HepG2 (cell line): ENCODE measurements around the gene CPPED1. TPM values are rescaled to one million over a fixed set of nuclear protein-coding genes. Genes with fewer than 3 reads are reported as not detected.

ENCODE experiments used
- EEA1 ChIP-seq: sonication (generic); formaldehyde crosslinking; IDR thresholded peaks from 2 replicates; pipeline ENCODE4 v1.5.1; 2020; ENCODE audit warnings: mild to moderate bottlenecking, missing genetic modification reagents, borderline replicate concordance
- HNF1B ChIP-seq: sonication (generic); formaldehyde crosslinking; IDR thresholded peaks from 2 replicates; pipeline ENCODE4 v1.5.1; 2020; ENCODE audit warnings: mild to moderate bottlenecking, moderate library complexity, missing genetic modification reagents
- KAT7 ChIP-seq: IDR thresholded peaks from 2 replicates; pipeline ENCODE4 v1.6.1; 2018; ENCODE audit warnings: borderline replicate concordance, missing compliant biosample characterization
- PHF21A ChIP-seq: sonication (generic); formaldehyde crosslinking; IDR thresholded peaks from 2 replicates; pipeline ENCODE4 v1.5.0; 2020; ENCODE audit warnings: mild to moderate bottlenecking, missing genetic modification reagents
- SNAI1 ChIP-seq: sonication (generic); formaldehyde crosslinking; IDR thresholded peaks from 2 replicates; pipeline ENCODE4 v1.5.0; 2020; ENCODE audit warnings: mild to moderate bottlenecking, missing genetic modification reagents, borderline replicate concordance
- STAG1 ChIP-seq: sonication (generic); formaldehyde crosslinking; IDR thresholded peaks from 2 replicates; pipeline ENCODE4 v1.4.0; 2020; ENCODE audit warnings: missing genetic modification reagents
- TBP ChIP-seq: sonication (generic); formaldehyde crosslinking; IDR thresholded peaks from 2 replicates; pipeline ENCODE4 v1.5.0; 2020; ENCODE audit warnings: missing genetic modification reagents
- TFAP4 ChIP-seq: sonication (generic); IDR thresholded peaks from 2 replicates; pipeline ENCODE4 v1.6.1; 2016; ENCODE audit warnings: low read depth, borderline replicate concordance
- ZHX2 ChIP-seq, 2 experiments: sonication (generic) in 1 of 2; formaldehyde crosslinking in 1 of 2; IDR thresholded peaks; 2 replicates each; pipeline versions ENCODE4 v1.6.1 to v1.9.0; 2014 to 2022; ENCODE audit warnings: antibody characterized with exemption in 1 of 2, borderline replicate concordance in 1 of 2, inconsistent platforms in 1 of 2, low read depth in 1 of 2, missing genetic modification reagents in 1 of 2
- ZNF124 ChIP-seq: sonication (generic); formaldehyde crosslinking; IDR thresholded peaks from 2 replicates; pipeline ENCODE4 v1.4.0; 2020; ENCODE audit warnings: missing genetic modification reagents
- ZNF225 ChIP-seq: sonication (generic); formaldehyde crosslinking; IDR thresholded peaks from 2 replicates; pipeline ENCODE4 v1.4.0; 2020; ENCODE audit warnings: mild to moderate bottlenecking, missing genetic modification reagents
- ZNF510 ChIP-seq: sonication (generic); formaldehyde crosslinking; IDR thresholded peaks from 2 replicates; pipeline ENCODE4 v1.4.0; 2020; ENCODE audit warnings: low read depth, mild to moderate bottlenecking, missing genetic modification reagents
- ZNF567 ChIP-seq: sonication (generic); formaldehyde crosslinking; IDR thresholded peaks from 2 replicates; pipeline ENCODE4 v1.8.1; 2023; ENCODE audit warnings: mild to moderate bottlenecking, missing genetic modification reagents, borderline replicate concordance
- ZNF75D ChIP-seq: sonication (generic); formaldehyde crosslinking; IDR thresholded peaks from 2 replicates; pipeline ENCODE4 v1.8.1; 2023; ENCODE audit warnings: missing genetic modification reagents, mild to moderate bottlenecking, borderline replicate concordance
- polyA plus RNA-seq, 8 experiments: library from polyadenylated mRNA; depleted of rRNA in 3 of 8; stranded (reverse) in 7 of 8; unstranded in 1 of 8; fragments of >200 nt; fragmentation: Illumina TruSeq in 4 of 8; extraction: Trizol in 4 of 8; gene quantifications; 2 replicates each; pipeline versions ENCODE4 v1.2.1 to v1.2.3, GENCODE V29; 2011 to 2016; ENCODE audit warnings: low read depth in 4 of 8, missing spikeins in 1 of 8, mixed read lengths in 1 of 8; ENCODE audit not compliant: insufficient read depth in 1 of 8
- total RNA-seq, 5 experiments: library from RNA; depleted of rRNA; stranded (reverse); fragments of >200 nt; fragmentation: Illumina TruSeq; extraction: Trizol; gene quantifications; 2 replicates each; pipeline ENCODE4 v1.2.3, GENCODE V29; 2016; ENCODE audit warnings: low read depth in 1 of 5
- TF ChIP-seq, protein P1 (sequence below): sonication (generic); formaldehyde crosslinking; IDR thresholded peaks from 2 replicates; pipeline ENCODE4 v1.4.0; 2020; ENCODE audit warnings: missing genetic modification reagents, borderline replicate concordance

CPPED1 gene
- total and polyA plus RNA-seq, 2 of the 13 experiments (the other 11 are each of a cell fraction or from before 2014, with no cell fraction given): 66.6 to 71.3 TPM

- TF ChIP-seq STAG1 (peak; percentile 27; the same call in 1 of the 2 replicates), ZNF225 (CRISPR knock-in tag) (no peak), ZHX2 (IDR thresholded peaks at IDR 0.05; ENCODE audit: low read depth) (no peak), ZHX2 (CRISPR knock-in tag; IDR thresholded peaks at IDR 0.05; ENCODE audit: borderline replicate concordance) (no peak), ZNF75D (CRISPR knock-in tag) (no peak), TFAP4 (peak; percentile 96), ZNF124 (no peak), ZNF567 (CRISPR knock-in tag) (0 out of 2 replicates have a peak, but pooled peaks have one; percentile 50), HNF1B (peak; percentile 96), TBP (no peak), ZNF510 (CRISPR knock-in tag) (peak; percentile 90; the same call in 1 of the 2 replicates), EEA1 (CRISPR knock-in tag) (no peak), PHF21A (CRISPR knock-in tag) (peak; percentile 85), SNAI1 (peak; percentile 88), KAT7 (peak; percentile 33; the same call in 1 of the 2 replicates)
- TF ChIP-seq, protein P1, sequence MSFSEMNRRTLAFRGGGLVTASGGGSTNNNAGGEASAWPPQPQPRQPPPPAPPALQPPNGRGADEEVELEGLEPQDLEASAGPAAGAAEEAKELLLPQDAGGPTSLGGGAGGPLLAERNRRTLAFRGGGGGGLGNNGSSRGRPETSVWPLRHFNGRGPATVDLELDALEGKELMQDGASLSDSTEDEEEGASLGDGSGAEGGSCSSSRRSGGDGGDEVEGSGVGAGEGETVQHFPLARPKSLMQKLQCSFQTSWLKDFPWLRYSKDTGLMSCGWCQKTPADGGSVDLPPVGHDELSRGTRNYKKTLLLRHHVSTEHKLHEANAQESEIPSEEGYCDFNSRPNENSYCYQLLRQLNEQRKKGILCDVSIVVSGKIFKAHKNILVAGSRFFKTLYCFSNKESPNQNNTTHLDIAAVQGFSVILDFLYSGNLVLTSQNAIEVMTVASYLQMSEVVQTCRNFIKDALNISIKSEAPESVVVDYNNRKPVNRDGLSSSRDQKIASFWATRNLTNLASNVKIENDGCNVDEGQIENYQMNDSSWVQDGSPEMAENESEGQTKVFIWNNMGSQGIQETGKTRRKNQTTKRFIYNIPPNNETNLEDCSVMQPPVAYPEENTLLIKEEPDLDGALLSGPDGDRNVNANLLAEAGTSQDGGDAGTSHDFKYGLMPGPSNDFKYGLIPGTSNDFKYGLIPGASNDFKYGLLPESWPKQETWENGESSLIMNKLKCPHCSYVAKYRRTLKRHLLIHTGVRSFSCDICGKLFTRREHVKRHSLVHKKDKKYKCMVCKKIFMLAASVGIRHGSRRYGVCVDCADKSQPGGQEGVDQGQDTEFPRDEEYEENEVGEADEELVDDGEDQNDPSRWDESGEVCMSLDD: peak; percentile 13; the same call in 1 of the 2 replicates
These were observed 190.3 kb downstream of the CPPED1 start (continued) for GRCh38 chr16:12613131-12613991.
